GM12872 (cell line): ENCODE measurements around the gene RAD51AP2.

Source experiments
- TF ChIP-seq, protein P1 (sequence below): IDR thresholded peaks from 3 replicates; pipeline ENCODE4 v1.5.1; 2011; ENCODE audit warnings: low read depth, mild to moderate bottlenecking, low read length, moderate library complexity; ENCODE audit not compliant: insufficient read depth

RAD51AP2 gene

DNA sequence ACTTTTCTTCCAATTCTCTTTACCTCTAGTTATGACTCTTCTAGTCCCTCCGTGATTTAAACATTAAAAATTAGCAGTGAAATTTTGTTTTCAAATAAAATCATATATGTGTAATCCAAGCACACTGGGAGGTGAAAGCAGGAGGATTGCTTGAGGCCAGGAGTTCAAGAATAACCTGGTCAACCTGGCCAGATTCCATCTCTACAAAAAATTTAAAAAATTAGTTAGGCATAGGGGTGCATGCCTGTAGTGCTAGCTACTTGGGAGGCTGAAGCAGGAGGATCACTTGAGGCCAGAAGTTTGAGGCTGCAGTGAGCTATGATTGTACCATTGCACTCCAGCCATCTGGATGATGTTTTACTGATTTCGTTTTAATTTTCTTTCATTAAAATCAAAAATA lies 15.3 kb upstream of the RAD51AP2 start:
- TF ChIP-seq, protein P1, sequence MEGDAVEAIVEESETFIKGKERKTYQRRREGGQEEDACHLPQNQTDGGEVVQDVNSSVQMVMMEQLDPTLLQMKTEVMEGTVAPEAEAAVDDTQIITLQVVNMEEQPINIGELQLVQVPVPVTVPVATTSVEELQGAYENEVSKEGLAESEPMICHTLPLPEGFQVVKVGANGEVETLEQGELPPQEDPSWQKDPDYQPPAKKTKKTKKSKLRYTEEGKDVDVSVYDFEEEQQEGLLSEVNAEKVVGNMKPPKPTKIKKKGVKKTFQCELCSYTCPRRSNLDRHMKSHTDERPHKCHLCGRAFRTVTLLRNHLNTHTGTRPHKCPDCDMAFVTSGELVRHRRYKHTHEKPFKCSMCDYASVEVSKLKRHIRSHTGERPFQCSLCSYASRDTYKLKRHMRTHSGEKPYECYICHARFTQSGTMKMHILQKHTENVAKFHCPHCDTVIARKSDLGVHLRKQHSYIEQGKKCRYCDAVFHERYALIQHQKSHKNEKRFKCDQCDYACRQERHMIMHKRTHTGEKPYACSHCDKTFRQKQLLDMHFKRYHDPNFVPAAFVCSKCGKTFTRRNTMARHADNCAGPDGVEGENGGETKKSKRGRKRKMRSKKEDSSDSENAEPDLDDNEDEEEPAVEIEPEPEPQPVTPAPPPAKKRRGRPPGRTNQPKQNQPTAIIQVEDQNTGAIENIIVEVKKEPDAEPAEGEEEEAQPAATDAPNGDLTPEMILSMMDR = no peak

DNA sequence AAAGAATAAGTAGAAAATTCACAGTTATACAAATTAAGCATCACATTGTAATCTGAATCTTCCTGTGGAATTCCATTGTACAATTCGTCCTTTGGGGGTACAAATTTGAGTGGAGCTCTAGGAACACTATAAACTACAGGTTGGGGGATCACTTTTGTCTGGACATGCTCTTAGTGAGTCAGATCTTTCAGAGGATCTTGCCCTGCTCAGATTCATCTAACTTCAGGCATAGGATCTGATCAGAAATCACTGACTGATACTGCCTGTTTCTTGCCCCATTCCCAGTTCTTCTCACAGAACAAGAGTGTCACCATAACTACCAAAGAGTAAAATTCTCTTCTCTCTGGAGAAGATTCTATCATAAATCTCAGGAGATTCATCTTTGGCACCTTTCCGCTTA lies 11.5 kb upstream of the RAD51AP2 start:
- TF ChIP-seq, protein P1 = no peak

DNA sequence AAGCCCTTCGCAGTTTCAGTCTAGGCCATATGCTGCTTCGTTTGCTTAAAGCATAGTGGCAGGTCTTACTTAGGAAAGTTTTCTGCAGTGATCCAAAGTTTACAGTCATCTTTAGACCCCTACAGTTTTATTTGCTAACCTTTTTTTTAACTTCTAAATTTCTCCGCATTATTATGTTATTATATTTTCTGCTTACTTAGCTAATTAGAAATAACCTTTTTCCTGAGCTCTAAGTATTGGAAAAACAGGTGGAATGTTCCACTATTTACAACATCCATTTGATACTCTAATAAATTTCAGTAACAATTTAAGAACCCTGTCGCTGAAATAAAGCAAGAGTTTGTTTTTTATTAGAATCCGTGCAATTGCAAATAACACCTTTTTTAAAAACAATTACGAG lies 4.1 kb upstream of the RAD51AP2 start:
- TF ChIP-seq, protein P1 = no peak

DNA sequence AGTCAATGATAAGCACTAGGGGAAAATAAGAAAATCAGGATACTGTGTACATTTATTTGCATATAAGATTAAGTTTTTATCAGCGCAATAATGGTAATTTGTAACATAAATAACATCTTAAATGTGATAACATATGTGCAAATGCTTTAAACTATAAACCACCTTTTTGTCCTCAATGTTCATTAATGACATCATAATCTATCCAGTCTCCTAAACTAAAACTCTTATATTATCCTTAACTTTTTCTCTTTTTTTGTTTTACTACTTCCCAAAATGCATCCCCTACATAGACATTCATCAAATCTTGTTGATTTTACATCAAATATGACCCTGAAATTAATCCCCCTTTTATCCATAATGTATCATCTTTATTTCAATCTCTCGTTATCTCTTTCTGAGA lies 3.4 kb upstream of the RAD51AP2 start:
- TF ChIP-seq, protein P1 = no peak

DNA sequence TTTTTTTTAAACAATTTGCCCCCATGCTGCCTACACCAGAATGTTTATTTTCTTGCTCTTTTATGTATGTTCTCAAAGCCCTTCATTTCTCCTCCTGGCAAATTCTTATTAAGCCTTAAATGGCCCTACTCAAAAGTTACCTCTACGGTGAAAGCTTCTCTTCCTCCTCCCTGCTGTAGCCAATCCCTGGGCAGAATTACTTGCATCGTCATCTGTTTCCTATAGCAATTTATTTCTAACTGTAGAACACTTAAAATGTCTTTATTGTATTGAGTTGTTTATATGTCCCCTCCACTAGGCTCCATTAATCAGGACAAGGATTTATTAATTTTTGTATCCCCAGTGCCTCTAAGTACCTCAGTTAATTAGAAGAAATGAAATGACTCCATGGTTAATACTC lies 2.5 kb upstream of the RAD51AP2 start:
- TF ChIP-seq, protein P1 = no peak

DNA sequence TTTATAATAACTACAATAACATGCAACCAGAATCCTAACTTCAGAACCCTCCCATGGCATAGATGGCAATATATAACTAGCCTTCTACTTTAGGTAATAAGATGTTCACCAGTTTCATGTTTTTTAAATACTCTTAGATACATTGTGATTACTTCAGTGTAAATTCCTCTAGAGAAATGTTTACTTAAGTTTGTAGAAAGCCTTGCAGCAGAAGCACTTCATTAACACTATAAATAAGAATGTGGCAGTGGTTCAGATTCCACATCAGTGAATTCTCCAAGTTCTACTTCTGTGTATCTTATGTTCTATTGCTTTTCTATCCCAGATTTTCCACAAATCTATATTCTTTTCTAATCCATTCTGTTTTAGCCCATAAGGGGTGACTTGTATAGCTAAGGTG lies 1.2 kb upstream of the RAD51AP2 start:
- TF ChIP-seq, protein P1 = no peak

DNA sequence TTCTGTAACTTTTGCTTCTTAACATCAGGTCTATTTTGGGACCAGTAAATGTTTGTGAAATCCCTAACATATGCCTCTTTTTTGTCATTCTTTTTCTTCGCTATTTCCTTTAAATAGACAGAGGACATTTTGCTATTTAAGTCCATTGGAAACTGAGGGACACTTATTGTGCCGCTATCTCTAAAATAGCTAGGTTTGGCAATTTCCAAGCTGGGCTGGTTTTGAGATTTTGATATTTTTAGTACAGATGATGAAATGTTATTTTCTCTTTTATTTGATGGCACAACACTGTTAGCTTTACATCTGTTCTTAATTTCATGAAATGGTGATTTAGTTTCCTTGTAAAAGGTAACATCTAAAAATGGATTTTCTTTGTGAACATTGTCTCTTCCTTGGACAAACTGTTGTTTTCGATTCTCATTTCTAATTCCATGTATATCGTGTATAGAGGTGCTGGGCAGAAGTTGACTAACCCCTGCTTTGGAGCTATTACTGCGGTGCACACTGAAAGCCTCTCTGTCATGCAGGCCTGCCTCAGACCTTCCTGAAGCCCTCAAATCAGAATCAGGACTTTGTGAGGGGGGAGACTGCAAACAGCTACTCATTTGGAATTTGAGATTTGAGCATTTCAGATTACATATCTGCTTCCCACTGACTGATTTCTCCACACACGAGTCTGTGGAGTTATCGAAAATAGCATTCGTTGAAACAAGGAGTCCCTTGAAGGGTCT lies 594 bp downstream of the RAD51AP2 start:
- TF ChIP-seq, protein P1 = no peak
